ENCODE results near the gene ONECUT1. TPM values are rescaled to one million over a fixed set of nuclear protein-coding genes. Genes with fewer than 3 reads are reported as not detected.

ONECUT1 gene
- total RNA-seq, 1 experiment from 2014 or later = not detected

- POLR2A ChIA-PET (ENCODE audit: unreplicated experiment) = no interaction called here
- H2AFZ ChIP-seq = no peak overlapping the region
- no peaks in the 10 kb centered on the region for H3K79me2 ChIP-seq (ENCODE audit: low read depth)
- no peaks in the 10 kb centered on the region for H3K9me2 ChIP-seq (ENCODE audit: insufficient read depth)
- H3K27ac ChIP-seq = no peak overlapping the region
- intact Hi-C loops (cut with micrococcal nuclease; ENCODE audit: unreplicated experiment) = no loop called here
- no peaks in the 10 kb centered on the region for H3K36me3 ChIP-seq (ENCODE audit: low read depth)
- no TSS peak for BruUV-seq (replicated peaks)
- CTCF ChIA-PET = no interaction called here
- no peaks in the 10 kb centered on the region for H3F3A ChIP-seq (ENCODE audit: insufficient read depth, low read depth)
- TF ChIP-seq EZH2 (IDR thresholded peaks at IDR 0.05; ENCODE audit: low read depth) (no peak), CTCF (conservative IDR thresholded peaks at IDR 0.05) (no peak)
- no peak overlapping the region for H3K4me3 ChIP-seq
- H3K4me1 ChIP-seq (replicated peaks; ENCODE audit: insufficient read depth) = no peaks in the 10 kb centered on the region
- peaks cover 23% of the 10 kb centered on the region; the same call in 1 of the 2 replicates for H3K27me3 ChIP-seq (ENCODE audit: insufficient read depth, low read depth)
- DNase-seq = no peak
- H3K4me2 ChIP-seq = no peak overlapping the region
- H3K9me3 ChIP-seq (ENCODE audit: insufficient read depth, low read depth) = no peaks in the 10 kb centered on the region
- no peaks in the 10 kb centered on the region for H4K20me1 ChIP-seq (ENCODE audit: insufficient read depth)
These were observed 25.4 kb downstream of the ONECUT1 start for GRCh38 chr15:52764731-52765130.

- H4K20me1 ChIP-seq (ENCODE audit: insufficient read depth) = no peaks in the 10 kb centered on the region
- H3K27ac ChIP-seq = no peak overlapping the region
- H3K27me3 ChIP-seq (ENCODE audit: insufficient read depth, low read depth) = peaks cover 20% of the 10 kb centered on the region; the same call in 1 of the 2 replicates
- intact Hi-C loops (cut with micrococcal nuclease; ENCODE audit: unreplicated experiment) = no loop called here
- H3K9me3 ChIP-seq (ENCODE audit: insufficient read depth, low read depth) = no peaks in the 10 kb centered on the region
- POLR2A ChIA-PET (ENCODE audit: unreplicated experiment) = no interaction called here
- no peak for DNase-seq
- H3K4me1 ChIP-seq (replicated peaks; ENCODE audit: insufficient read depth) = no peaks in the 10 kb centered on the region
- no peaks in the 10 kb centered on the region for H3K36me3 ChIP-seq (ENCODE audit: low read depth)
- no peaks in the 10 kb centered on the region for H3F3A ChIP-seq (ENCODE audit: insufficient read depth, low read depth)
- no peaks in the 10 kb centered on the region for H3K79me2 ChIP-seq (ENCODE audit: low read depth)
- TF ChIP-seq CTCF (conservative IDR thresholded peaks at IDR 0.05) = no peak
- no peak for TF ChIP-seq EZH2 (IDR thresholded peaks at IDR 0.05; ENCODE audit: low read depth)
- H2AFZ ChIP-seq = no peak overlapping the region
- H3K9me2 ChIP-seq (ENCODE audit: insufficient read depth) = no peaks in the 10 kb centered on the region
- CTCF ChIA-PET = no interaction called here
- H3K4me2 ChIP-seq = no peak overlapping the region
- no peak overlapping the region for H3K4me3 ChIP-seq
- BruUV-seq (replicated peaks) = no TSS peak
These were observed 27.5 kb downstream of the ONECUT1 start for GRCh38 chr15:52762621-52763020.

- Histone ChIP-seq H3K79me2 (ENCODE audit: low read depth) (no peaks in the 10 kb centered on the region), H2AFZ (no peak overlapping the region), H3K9me3 (ENCODE audit: insufficient read depth, low read depth) (no peaks in the 10 kb centered on the region), H3K4me2 (no peak overlapping the region), H3K4me1 (replicated peaks; ENCODE audit: insufficient read depth) (no peaks in the 10 kb centered on the region), H3K27ac (no peak overlapping the region), H3K9me2 (ENCODE audit: insufficient read depth) (no peaks in the 10 kb centered on the region), H3K27me3 (ENCODE audit: insufficient read depth, low read depth) (peaks cover 6% of the 10 kb centered on the region; the same call in 1 of the 2 replicates), H3F3A (ENCODE audit: insufficient read depth, low read depth) (no peaks in the 10 kb centered on the region), H3K4me3 (no peak overlapping the region), H3K36me3 (ENCODE audit: low read depth) (no peaks in the 10 kb centered on the region), H4K20me1 (ENCODE audit: insufficient read depth) (no peaks in the 10 kb centered on the region)
- TF ChIP-seq EZH2 (IDR thresholded peaks at IDR 0.05; ENCODE audit: low read depth) (no peak), CTCF (conservative IDR thresholded peaks at IDR 0.05) (no peak)
- POLR2A ChIA-PET (ENCODE audit: unreplicated experiment) = no interaction called here
- BruUV-seq (replicated peaks) = no TSS peak
- intact Hi-C loops (cut with micrococcal nuclease; ENCODE audit: unreplicated experiment) = no loop called here
- CTCF ChIA-PET = no interaction called here
- DNase-seq = no peak
These were observed 29.6 kb downstream of the ONECUT1 start for GRCh38 chr15:52760562-52760961.
